BE2C (cell line): Measurements from ENCODE around the gene CD300LF.

Experiments used
- DNase-seq: peaks from one replicate; pipeline ENCODE4 v3.0.0-alpha.2; 2020
- H3K27me3 ChIP-seq: fragments of 250-450 bp; sonication (Bioruptor Pico); 2 replicates; pipeline ENCODE4 v1.5.1; 2020; ENCODE audit warnings: mild to moderate bottlenecking
- H3K36me3 ChIP-seq: fragments of 250-450 bp; sonication (Bioruptor Pico); 2 replicates; pipeline ENCODE4 v1.5.1; 2020; ENCODE audit warnings: mild to moderate bottlenecking
- H3K4me1 ChIP-seq: fragments of 250-450 bp; sonication (Bioruptor Pico); 2 replicates; pipeline ENCODE4 v1.5.1; 2020
- H3K4me3 ChIP-seq: 2 replicates; pipeline ENCODE4 v1.5.1; 2011; ENCODE audit warnings: low read depth, low read length
- H3K9me3 ChIP-seq: fragments of 250-450 bp; sonication (Bioruptor Pico); 2 replicates; pipeline ENCODE4 v1.5.1; 2020
- TF ChIP-seq, protein P1 (sequence below): IDR thresholded peaks from 2 replicates; pipeline ENCODE4 v1.5.1; 2012; ENCODE audit warnings: mild to moderate bottlenecking, low read depth, low read length

Gene CD300LF

GRCh38 chr17:74711058-74711824 is 1.5 kb downstream of the CD300LF start:
- Histone ChIP-seq H3K27me3 (no peaks in the 10 kb centered on the region), H3K4me3 (no peak overlapping the region), H3K4me1 (no peaks in the 10 kb centered on the region), H3K36me3 (no peaks in the 10 kb centered on the region), H3K9me3 (no peaks in the 10 kb centered on the region)
- no peak for DNase-seq
- TF ChIP-seq, protein P1, sequence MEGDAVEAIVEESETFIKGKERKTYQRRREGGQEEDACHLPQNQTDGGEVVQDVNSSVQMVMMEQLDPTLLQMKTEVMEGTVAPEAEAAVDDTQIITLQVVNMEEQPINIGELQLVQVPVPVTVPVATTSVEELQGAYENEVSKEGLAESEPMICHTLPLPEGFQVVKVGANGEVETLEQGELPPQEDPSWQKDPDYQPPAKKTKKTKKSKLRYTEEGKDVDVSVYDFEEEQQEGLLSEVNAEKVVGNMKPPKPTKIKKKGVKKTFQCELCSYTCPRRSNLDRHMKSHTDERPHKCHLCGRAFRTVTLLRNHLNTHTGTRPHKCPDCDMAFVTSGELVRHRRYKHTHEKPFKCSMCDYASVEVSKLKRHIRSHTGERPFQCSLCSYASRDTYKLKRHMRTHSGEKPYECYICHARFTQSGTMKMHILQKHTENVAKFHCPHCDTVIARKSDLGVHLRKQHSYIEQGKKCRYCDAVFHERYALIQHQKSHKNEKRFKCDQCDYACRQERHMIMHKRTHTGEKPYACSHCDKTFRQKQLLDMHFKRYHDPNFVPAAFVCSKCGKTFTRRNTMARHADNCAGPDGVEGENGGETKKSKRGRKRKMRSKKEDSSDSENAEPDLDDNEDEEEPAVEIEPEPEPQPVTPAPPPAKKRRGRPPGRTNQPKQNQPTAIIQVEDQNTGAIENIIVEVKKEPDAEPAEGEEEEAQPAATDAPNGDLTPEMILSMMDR = no peak

GRCh38 chr17:74704544-74704943 is 8.2 kb downstream of the CD300LF start:
- H3K9me3 ChIP-seq = no peaks in the 10 kb centered on the region
- no peaks in the 10 kb centered on the region for H3K4me1 ChIP-seq
- no peak overlapping the region for H3K4me3 ChIP-seq
- no peaks in the 10 kb centered on the region for H3K27me3 ChIP-seq
- no peak for DNase-seq
- TF ChIP-seq, protein P1 = no peak
- no peaks in the 10 kb centered on the region for H3K36me3 ChIP-seq

- TF ChIP-seq, protein P1 = no peak
- Histone ChIP-seq H3K36me3 (no peaks in the 10 kb centered on the region), H3K4me3 (no peak overlapping the region), H3K9me3 (no peaks in the 10 kb centered on the region), H3K27me3 (no peaks in the 10 kb centered on the region), H3K4me1 (no peaks in the 10 kb centered on the region)
- no peak for DNase-seq
Observed at GRCh38 chr17:74703311-74703710, 9.4 kb downstream of the CD300LF start.

GRCh38 chr17:74702116-74702871 is 10.4 kb downstream of the CD300LF start:
- Histone ChIP-seq H3K36me3 (no peaks in the 10 kb centered on the region), H3K4me3 (no peak overlapping the region), H3K27me3 (no peaks in the 10 kb centered on the region), H3K9me3 (no peaks in the 10 kb centered on the region), H3K4me1 (no peaks in the 10 kb centered on the region)
- TF ChIP-seq, protein P1 = no peak
- no peak for DNase-seq

DNA sequence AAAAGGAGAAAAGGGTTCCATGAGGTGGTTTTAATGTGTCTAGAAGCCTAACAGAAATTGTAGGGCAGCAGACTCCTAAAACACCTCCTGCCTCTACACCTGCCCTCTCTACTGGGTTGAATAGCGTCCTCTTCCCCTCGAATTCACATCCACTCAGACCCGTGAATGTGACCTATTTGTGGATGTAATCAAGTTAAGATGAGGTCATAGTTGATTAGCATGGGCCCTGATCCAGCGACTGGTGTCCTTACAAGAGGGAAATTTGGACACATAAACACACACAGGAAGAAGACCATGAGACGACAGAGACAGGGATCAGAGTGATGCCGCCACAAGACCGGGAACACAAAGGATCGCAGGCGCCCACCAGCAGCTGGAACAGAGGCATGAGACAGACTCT is 13.5 kb downstream of the CD300LF start:
- no peak overlapping the region for H3K4me3 ChIP-seq
- TF ChIP-seq, protein P1 = no peak
- H3K36me3 ChIP-seq = no peaks in the 10 kb centered on the region
- no peaks in the 10 kb centered on the region for H3K4me1 ChIP-seq
- peaks cover 4% of the 10 kb centered on the region; the same call in 1 of the 2 replicates for H3K27me3 ChIP-seq
- H3K9me3 ChIP-seq = no peaks in the 10 kb centered on the region
- DNase-seq = no peak

GRCh38 chr17:74698069-74698468 is 14.7 kb downstream of the CD300LF start:
- Histone ChIP-seq H3K4me1 (no peaks in the 10 kb centered on the region), H3K27me3 (peaks cover 4% of the 10 kb centered on the region; the same call in 1 of the 2 replicates), H3K4me3 (no peak overlapping the region), H3K9me3 (no peaks in the 10 kb centered on the region), H3K36me3 (no peaks in the 10 kb centered on the region)
- no peak for DNase-seq
- TF ChIP-seq, protein P1 = no peak
